Posterior cingulate gyrus (tissue), 11 donors: ENCODE measurements around the gene SPIRE1.

ENCODE experiments used
- DNase-seq, 10 donors: peaks; one replicate each; pipeline versions ENCODE4 v3.0.0 to v3.0.0-alpha.2; 2020 to 2021; ENCODE audit warnings: mixed read lengths in 3 of 10
- intact Hi-C: fragments of 100-400 bp; cut with DNase I; formaldehyde crosslinking; loops from one replicate; pipeline ENCODE4 v1.15.1; 2023

The SPIRE1 gene

GRCh38 chr18:12462242-12462641 lies 195.7 kb downstream of the SPIRE1 start:
- intact Hi-C loops: loop anchor here (5.0 kb wide), 1 partner anchor 70 kb away; no protein-coding TSS in a partner anchor
- peak in 1 of 10 donors; percentile 33 for DNase-seq

GRCh38 chr18:12461326-12461725 lies 196.6 kb downstream of the SPIRE1 start:
- intact Hi-C loops: loop anchor here (5.0 kb wide), 1 partner anchor 69 kb away; no protein-coding TSS in a partner anchor
- DNase-seq: no peak

GRCh38 chr18:12460874-12461273 lies 197.0 kb downstream of the SPIRE1 start:
- intact Hi-C loops: loop anchor here (5.0 kb wide), 1 partner anchor 69 kb away; no protein-coding TSS in a partner anchor
- DNase-seq: peak in 1 of 10 donors; percentile 74

GRCh38 chr18:12458771-12459170 lies 199.1 kb downstream of the SPIRE1 start:
- DNase-seq: no peak
- intact Hi-C loops: loop anchor here (5.0 kb wide), 1 partner anchor 199 kb away; the partner anchor contains the start of gene SPIRE1

GRCh38 chr18:12456441-12456840 lies 201.5 kb downstream of the SPIRE1 start:
- intact Hi-C loops: loop anchor here (5.0 kb wide), 1 partner anchor 201 kb away; the partner anchor contains the start of gene SPIRE1
- no peak for DNase-seq

- DNase-seq: peak; percentile 81 to 98 (median 91)
- intact Hi-C loops: loop anchor here (5.0 kb wide), 1 partner anchor 202 kb away; the partner anchor contains the start of gene SPIRE1
Observed at GRCh38 chr18:12455496-12455895, 202.4 kb downstream of the SPIRE1 start.

- DNase-seq: no peak
- intact Hi-C loops: loop anchor here (2.0 to 5.0 kb wide), 2 partner anchors 28 to 45 kb away; partner anchors contain the start of gene PRELID3A
Observed at GRCh38 chr18:12452784-12453183, 205.1 kb downstream of the SPIRE1 start.

- no peak for DNase-seq
- intact Hi-C loops: loop anchor here (5.0 kb wide), 1 partner anchor 44 kb away; the partner anchor contains the start of gene PRELID3A
Observed at GRCh38 chr18:12451428-12451827, 206.5 kb downstream of the SPIRE1 start.

GRCh38 chr18:12449051-12449785 lies 208.7 kb downstream of the SPIRE1 start:
- no peak for DNase-seq
- intact Hi-C loops: no loop called here

GRCh38 chr18:12445554-12445953 lies 212.4 kb downstream of the SPIRE1 start:
- DNase-seq: no peak
- intact Hi-C loops: no loop called here

- intact Hi-C loops: no loop called here
- no peak for DNase-seq
Observed at GRCh38 chr18:12443551-12443950, 214.4 kb downstream of the SPIRE1 start.

GRCh38 chr18:12442946-12443345 lies 215.0 kb downstream of the SPIRE1 start:
- intact Hi-C loops: no loop called here
- no peak for DNase-seq

GRCh38 chr18:12441475-12442034 lies 216.4 kb downstream of the SPIRE1 start:
- intact Hi-C loops: no loop called here
- DNase-seq: no peak

GRCh38 chr18:12438257-12438656 lies 219.7 kb downstream of the SPIRE1 start:
- intact Hi-C loops: no loop called here
- peak in 1 of 10 donors; percentile 59 for DNase-seq

GRCh38 chr18:12435867-12436266 lies 222.0 kb downstream of the SPIRE1 start:
- intact Hi-C loops: no loop called here
- DNase-seq: no peak

GRCh38 chr18:12434541-12434929 lies 223.4 kb downstream of the SPIRE1 start:
- intact Hi-C loops: no loop called here

GRCh38 chr18:12433829-12434540 lies 223.9 kb downstream of the SPIRE1 start:
- intact Hi-C loops: no loop called here
- DNase-seq: peak in 1 of 10 donors; percentile 85

More at GRCh38 chr18:12434541-12434929, 223.4 kb downstream of the SPIRE1 start:
- DNase-seq: no peak

- intact Hi-C loops: no loop called here
- no peak for DNase-seq
Observed at GRCh38 chr18:12432881-12433280, 225.0 kb downstream of the SPIRE1 start.

GRCh38 chr18:12432196-12432595 lies 225.7 kb downstream of the SPIRE1 start:
- intact Hi-C loops: no loop called here
- no peak for DNase-seq

GRCh38 chr18:12431561-12431960 lies 226.3 kb downstream of the SPIRE1 start:
- intact Hi-C loops: no loop called here

More at GRCh38 chr18:12431561-12431960, 226.3 kb downstream of the SPIRE1 start:
- no peak for DNase-seq
